ENCODE data around the gene IFNA5. TPM values are rescaled to one million over a fixed set of nuclear protein-coding genes. Genes with fewer than 3 reads are reported as not detected.

The IFNA5 gene
- total and polyA plus RNA-seq, 2 of the 4 experiments (the other 2 are of a cell fraction): not detected

DNA sequence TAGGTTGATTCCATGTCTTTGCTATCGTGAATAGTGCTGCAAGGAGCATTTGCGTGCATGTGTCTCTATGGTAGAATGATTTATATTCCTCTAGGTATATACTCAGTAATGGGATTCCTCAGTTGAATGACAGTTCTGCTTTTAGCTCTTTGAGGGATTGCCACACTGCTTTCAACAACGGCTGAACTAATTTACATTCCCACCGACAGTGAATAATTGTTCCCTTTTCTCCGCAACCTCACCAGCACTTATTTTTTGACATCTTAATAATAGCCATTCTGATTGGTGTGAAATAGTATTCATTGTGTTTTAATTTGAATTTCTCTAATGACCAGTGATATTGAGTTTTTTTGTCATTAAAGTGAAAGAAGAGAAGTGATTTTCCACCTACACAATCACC lies 18.5 kb downstream of the IFNA5 start:
- in situ Hi-C loops (cut with MboI; ENCODE audit: low sequenced_read_pairs): no loop called here
- H3K36me3 ChIP-seq (ENCODE audit: control insufficient read depth, insufficient read depth, low read length): no peaks in the 10 kb centered on the region
- DNase-seq: no peak
- H2BK5ac ChIP-seq (ENCODE audit: low read depth, low read length, poor library complexity, severe bottlenecking): no peak overlapping the region
- H2BK15ac ChIP-seq (ENCODE audit: low read depth, low read length): no peak overlapping the region
- no peak overlapping the region for H4K91ac ChIP-seq (ENCODE audit: insufficient read depth, low read depth, low read length)
- no TSS peak for BruUV-seq (replicated peaks)
- H4K20me1 ChIP-seq (ENCODE audit: insufficient read depth, low read length): no peaks in the 10 kb centered on the region
- WGBS, 2 experiments (ENCODE audit: extremely low coverage in 2 of 2, insufficient read length in 1 of 2): no CpG with 5 or more reads among the region's 5 CpGs
- H3K4me1 ChIP-seq (ENCODE audit: control insufficient read depth, insufficient read depth, low read length): no peaks in the 10 kb centered on the region
- H3K4me3 ChIP-seq (ENCODE audit: insufficient read depth, low read depth, low read length): no peak overlapping the region
- no peak overlapping the region for H4K5ac ChIP-seq (ENCODE audit: low read depth, low read length)
- H3K23ac ChIP-seq (ENCODE audit: low read depth, low read length): no peak overlapping the region
- H2BK120ac ChIP-seq (ENCODE audit: low read depth, low read length): no peak overlapping the region
- no peak overlapping the region for H2AFZ ChIP-seq (replicated peaks; ENCODE audit: low read length, poor library complexity)
- POLR2A ChIA-PET (ENCODE audit: unreplicated experiment): no interaction called here
- H3K9me3 ChIP-seq (ENCODE audit: control insufficient read depth, insufficient read depth, low read length): no peaks in the 10 kb centered on the region
- H3K9ac ChIP-seq (ENCODE audit: low read depth, low read length): no peak overlapping the region
- intact Hi-C loops (cut with micrococcal nuclease): no loop called here
- no peaks in the 10 kb centered on the region; the same call in 1 of the 2 replicates for H3K27me3 ChIP-seq (ENCODE audit: control insufficient read depth, insufficient read depth, low read length)
- no peaks in the 10 kb centered on the region for H3K9me1 ChIP-seq (ENCODE audit: insufficient read depth, low read length)
- ATAC-seq (ENCODE audit: low read depth): no peak
- no peak overlapping the region for H3K14ac ChIP-seq (replicated peaks; ENCODE audit: low read depth, low read length)
- H3K79me1 ChIP-seq (ENCODE audit: low read depth in 1 of 2, low read length in 2 of 2): no peaks in the 10 kb centered on the region
- no peak overlapping the region for H3K27ac ChIP-seq (ENCODE audit: insufficient read depth, low read length)
- no peak overlapping the region for H4K8ac ChIP-seq (ENCODE audit: low read depth in 2 of 2, low read length in 2 of 2)
- no peak overlapping the region for H3K4ac ChIP-seq (ENCODE audit: low read depth, low read length)
- H3K56ac ChIP-seq (ENCODE audit: extremely low read depth, insufficient read depth, low read length): no peak overlapping the region
- no peak overlapping the region for H3K18ac ChIP-seq (ENCODE audit: low read depth, low read length)
- TF ChIP-seq SMC3 (IDR thresholded peaks at IDR 0.05; ENCODE audit: low read depth, low read length) (no peak), BHLHE40 (IDR thresholded peaks at IDR 0.05; ENCODE audit: low read depth, low read length) (no peak), MAFK (IDR thresholded peaks at IDR 0.05; ENCODE audit: low read depth, low read length) (no peak), CHD1 (IDR thresholded peaks at IDR 0.05; ENCODE audit: low read depth, low read length) (no peak), RFX5 (IDR thresholded peaks at IDR 0.05; ENCODE audit: low read depth, low read length) (no peak)
- TF ChIP-seq, protein P1, sequence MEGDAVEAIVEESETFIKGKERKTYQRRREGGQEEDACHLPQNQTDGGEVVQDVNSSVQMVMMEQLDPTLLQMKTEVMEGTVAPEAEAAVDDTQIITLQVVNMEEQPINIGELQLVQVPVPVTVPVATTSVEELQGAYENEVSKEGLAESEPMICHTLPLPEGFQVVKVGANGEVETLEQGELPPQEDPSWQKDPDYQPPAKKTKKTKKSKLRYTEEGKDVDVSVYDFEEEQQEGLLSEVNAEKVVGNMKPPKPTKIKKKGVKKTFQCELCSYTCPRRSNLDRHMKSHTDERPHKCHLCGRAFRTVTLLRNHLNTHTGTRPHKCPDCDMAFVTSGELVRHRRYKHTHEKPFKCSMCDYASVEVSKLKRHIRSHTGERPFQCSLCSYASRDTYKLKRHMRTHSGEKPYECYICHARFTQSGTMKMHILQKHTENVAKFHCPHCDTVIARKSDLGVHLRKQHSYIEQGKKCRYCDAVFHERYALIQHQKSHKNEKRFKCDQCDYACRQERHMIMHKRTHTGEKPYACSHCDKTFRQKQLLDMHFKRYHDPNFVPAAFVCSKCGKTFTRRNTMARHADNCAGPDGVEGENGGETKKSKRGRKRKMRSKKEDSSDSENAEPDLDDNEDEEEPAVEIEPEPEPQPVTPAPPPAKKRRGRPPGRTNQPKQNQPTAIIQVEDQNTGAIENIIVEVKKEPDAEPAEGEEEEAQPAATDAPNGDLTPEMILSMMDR (conservative IDR thresholded peaks at IDR 0.05; ENCODE audit: low read depth, low read length): no peak
- no peak overlapping the region for H3K4me2 ChIP-seq (ENCODE audit: low read depth, low read length)
- no peak overlapping the region for H2AK5ac ChIP-seq (ENCODE audit: low read depth, low read length)
- CTCF ChIA-PET: no interaction called here
- no peak overlapping the region for H2BK20ac ChIP-seq (ENCODE audit: low read depth, low read length)
- dilution Hi-C loops (cut with HindIII; ENCODE audit: low sequenced_read_pairs, unreplicated experiment): no loop called here
- H2AK9ac ChIP-seq (replicated peaks; ENCODE audit: low read depth, low read length, poor library complexity): no peak overlapping the region

All from IMR-90 (cell line).